Stimulated activated naive B cell treated with anti-CD40 and anti-IgM and Interleukin-4, amounts not matched to agents 10 μg/mL and 1 μg/mL and 100 μg/mL, for 72 hours (primary cell): Measurements from ENCODE around the gene CPNE5.
"Not testable (repeated sequence)": the region's sequence is repeated elsewhere in the genome, so short reads cannot be mapped to it uniquely, and the experiment has no call there.

Source experiments
- ATAC-seq, 2 donors: fragments of 150-1000 bp; cut with Tn5 transposase; replicated peaks; 2 replicates each; pipeline ENCODE4 v1.10.0; 2021; ENCODE audit warnings: moderate library complexity in 1 of 2
- DNase-seq: peaks from one replicate; pipeline ENCODE4 v3.0.0; 2021
- H3K27ac Mint-ChIP-seq: one replicate; pipeline ENCODE4 v1.8.0; 2022; ENCODE audit warnings: mild to moderate bottlenecking, mixed read lengths
- H3K27me3 Mint-ChIP-seq, 2 donors: one replicate each; pipeline ENCODE4 v1.8.0; 2022; ENCODE audit warnings: mixed read lengths in 2 of 2
- H3K36me3 Mint-ChIP-seq, 2 donors: one replicate each; pipeline ENCODE4 v1.8.0; 2022; ENCODE audit warnings: mixed read lengths in 2 of 2, mild to moderate bottlenecking in 1 of 2
- H3K4me1 Mint-ChIP-seq, 2 donors: one replicate each; pipeline ENCODE4 v1.8.0; 2022; ENCODE audit warnings: mixed read lengths in 2 of 2, mild to moderate bottlenecking in 1 of 2
- H3K4me3 Mint-ChIP-seq, 2 donors: one replicate each; pipeline ENCODE4 v1.8.0; 2022; ENCODE audit warnings: mild to moderate bottlenecking in 2 of 2, mixed read lengths in 2 of 2, moderate library complexity in 1 of 2
- H3K9me3 Mint-ChIP-seq, 2 donors: one replicate each; pipeline ENCODE4 v1.8.0; 2022; ENCODE audit warnings: mixed read lengths in 2 of 2, mild to moderate bottlenecking in 1 of 2

Gene CPNE5

DNA sequence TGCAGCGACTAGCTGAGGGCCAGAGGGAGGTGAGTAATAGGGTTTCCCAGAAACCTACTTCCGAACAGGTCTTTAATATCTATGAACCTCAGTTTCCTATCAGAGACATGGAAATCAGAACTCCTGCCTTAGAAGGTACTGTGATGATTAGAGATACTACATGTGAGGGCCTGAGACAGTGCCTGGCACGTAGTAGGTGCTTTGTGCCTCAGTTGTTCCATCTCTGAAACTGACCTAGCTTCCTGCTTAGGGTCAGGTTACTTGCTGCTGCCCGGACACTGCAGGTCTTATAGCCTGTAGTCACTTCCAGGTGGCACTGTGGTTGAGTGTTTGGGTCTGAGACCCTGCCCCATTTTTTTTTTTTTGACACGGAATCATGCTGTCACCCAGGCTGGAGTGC is 120.7 kb downstream of the CPNE5 start:
- Mint-ChIP-seq H3K4me3 (no peak overlapping the region), H3K36me3 (no peaks in the 10 kb centered on the region), H3K4me1 (peaks cover 19 to 21% of the 10 kb centered on the region in 2 donors), H3K9me3 (no peaks in the 10 kb centered on the region), H3K27me3 (no peaks in the 10 kb centered on the region), H3K27ac (no peak overlapping the region)
- DNase-seq (no peak), ATAC-seq (no peak)

DNA sequence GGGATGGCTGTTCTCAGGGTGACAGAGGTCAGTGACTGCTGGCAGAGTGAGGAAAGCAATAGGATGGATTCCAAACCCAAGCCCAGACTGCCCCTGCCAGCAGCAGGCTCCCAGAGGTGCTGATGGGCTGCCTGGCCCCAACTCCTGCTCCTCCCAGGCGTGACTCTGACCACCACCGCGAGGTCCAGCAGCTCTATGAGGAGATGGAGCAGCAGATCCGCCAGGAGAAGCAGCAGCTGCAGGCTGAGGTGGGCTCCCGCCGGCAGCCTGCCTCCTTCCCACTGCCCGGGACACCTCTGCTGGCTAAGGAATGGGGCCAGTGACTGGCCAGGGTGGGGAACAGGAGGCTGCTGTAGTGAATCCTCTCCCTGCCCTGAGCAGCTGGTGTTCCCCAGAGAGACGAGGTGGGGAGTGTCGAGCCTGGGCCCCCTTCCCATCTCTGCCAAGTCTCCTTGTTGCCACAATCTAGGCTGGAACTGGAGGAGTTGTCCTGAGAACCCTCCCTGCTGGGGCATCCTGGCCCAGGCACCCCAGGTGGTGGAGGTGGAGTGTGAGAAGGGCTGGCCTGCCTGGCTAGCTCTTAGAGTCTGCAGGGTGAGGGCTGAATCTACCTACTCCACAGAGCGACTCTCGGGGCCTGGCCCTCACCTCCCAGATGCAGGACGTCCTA is 121.2 kb downstream of the CPNE5 start:
- no peak for ATAC-seq
- no peak overlapping the region for H3K4me3 Mint-ChIP-seq
- peaks cover 21 to 22% of the 10 kb centered on the region in 2 donors for H3K4me1 Mint-ChIP-seq
- no peaks in the 10 kb centered on the region for H3K9me3 Mint-ChIP-seq
- no peaks in the 10 kb centered on the region for H3K36me3 Mint-ChIP-seq
- peak overlapping the region; percentile 9 for H3K27ac Mint-ChIP-seq
- DNase-seq = no peak
- no peaks in the 10 kb centered on the region for H3K27me3 Mint-ChIP-seq

DNA sequence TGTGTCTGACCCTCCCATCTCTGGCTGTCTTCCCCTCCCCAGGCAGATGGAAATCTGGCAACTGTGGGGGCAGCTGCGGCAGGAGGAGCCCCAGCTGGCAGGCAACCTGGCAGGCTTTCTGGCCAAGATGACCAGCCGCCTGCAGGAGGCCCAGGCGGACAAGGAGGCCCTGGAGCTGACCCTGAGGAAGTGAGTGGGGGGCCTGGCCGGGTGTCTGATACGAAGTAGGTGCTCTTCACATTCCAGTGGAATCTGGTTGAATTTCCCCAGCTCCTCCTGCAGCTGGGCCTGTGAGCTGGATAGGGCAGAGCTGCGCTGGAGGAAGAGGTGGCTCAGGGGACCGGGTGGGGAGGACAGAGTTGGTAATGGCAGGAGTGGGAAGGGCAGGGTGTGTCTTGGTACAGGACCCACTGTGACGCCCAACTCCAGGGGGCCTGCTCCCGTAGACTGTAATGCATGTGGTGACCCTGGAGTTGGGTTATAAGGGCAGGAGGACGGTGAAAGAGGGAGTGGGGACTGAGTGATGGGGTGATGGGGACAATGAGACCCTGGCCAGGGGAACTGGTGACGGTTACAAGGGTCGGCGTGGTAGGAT is 121.9 kb downstream of the CPNE5 start:
- no peaks in the 10 kb centered on the region for H3K9me3 Mint-ChIP-seq
- H3K27me3 Mint-ChIP-seq = no peaks in the 10 kb centered on the region
- no peak overlapping the region for H3K4me3 Mint-ChIP-seq
- no peak overlapping the region for H3K27ac Mint-ChIP-seq
- H3K4me1 Mint-ChIP-seq = peaks cover 17 to 22% of the 10 kb centered on the region in 2 donors
- ATAC-seq = no peak
- DNase-seq = no peak
- H3K36me3 Mint-ChIP-seq = no peaks in the 10 kb centered on the region

DNA sequence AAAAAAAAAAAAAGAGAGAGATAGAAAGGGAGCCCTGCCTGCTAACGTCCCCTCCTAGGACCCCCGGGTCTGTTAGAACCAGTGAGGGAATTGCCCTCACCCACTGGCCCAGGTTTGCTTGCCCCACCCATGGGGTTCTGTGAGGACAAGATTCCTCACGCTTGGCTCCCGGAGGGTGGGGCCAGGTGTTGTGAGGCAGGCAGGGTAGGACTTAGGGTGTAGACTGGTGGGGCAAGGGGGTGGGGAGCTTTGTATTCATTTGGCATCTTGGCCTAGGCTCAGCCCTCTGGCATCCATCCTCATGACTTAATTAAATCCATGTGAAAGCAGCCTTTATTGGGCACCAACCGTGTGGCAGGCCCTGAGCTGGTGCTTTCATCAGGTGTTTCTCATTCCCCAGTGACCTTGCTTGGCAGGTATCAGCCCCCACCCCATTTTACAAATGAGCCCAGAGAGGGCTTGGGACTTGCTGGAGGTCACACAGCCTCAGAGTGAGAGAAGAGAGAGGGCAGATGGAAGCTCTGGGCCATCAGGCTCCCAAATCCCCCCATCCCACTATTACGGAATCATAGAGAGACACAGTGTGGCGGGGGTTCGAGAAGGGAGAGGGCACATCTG is 122.7 kb downstream of the CPNE5 start:
- Mint-ChIP-seq H3K4me3 (no peak overlapping the region), H3K27me3 (no peaks in the 10 kb centered on the region), H3K27ac (no peak overlapping the region), H3K36me3 (no peaks in the 10 kb centered on the region), H3K4me1 (peaks cover 15 to 21% of the 10 kb centered on the region in 2 donors), H3K9me3 (no peaks in the 10 kb centered on the region)
- DNase-seq (no peak), ATAC-seq (no peak)

DNA sequence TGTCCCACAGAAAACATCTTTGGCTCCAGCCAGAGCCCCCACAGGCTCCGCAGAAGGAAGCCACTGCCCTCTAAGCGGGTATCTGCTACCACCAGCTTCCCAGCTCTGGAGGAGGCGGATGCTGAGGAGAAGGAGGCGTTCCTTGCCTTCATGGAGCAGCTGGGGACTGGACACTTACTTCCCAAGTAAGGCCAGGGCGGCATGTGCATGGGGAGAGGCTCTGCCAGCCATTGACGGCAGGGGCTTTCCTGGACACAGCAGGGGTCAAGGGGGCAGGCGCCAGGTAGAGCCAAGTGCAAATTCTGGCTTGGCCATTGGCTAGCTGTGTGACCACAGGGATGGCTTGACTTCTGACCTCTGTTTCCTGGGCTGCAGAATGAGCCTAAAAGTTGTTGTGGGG is 123.8 kb downstream of the CPNE5 start:
- H3K9me3 Mint-ChIP-seq = no peaks in the 10 kb centered on the region
- no peaks in the 10 kb centered on the region for H3K36me3 Mint-ChIP-seq
- H3K27me3 Mint-ChIP-seq = no peaks in the 10 kb centered on the region
- H3K27ac Mint-ChIP-seq = no peak overlapping the region
- H3K4me3 Mint-ChIP-seq = no peak overlapping the region
- no peak for ATAC-seq
- peaks cover 9 to 17% of the 10 kb centered on the region in 2 donors for H3K4me1 Mint-ChIP-seq
- DNase-seq = no peak

DNA sequence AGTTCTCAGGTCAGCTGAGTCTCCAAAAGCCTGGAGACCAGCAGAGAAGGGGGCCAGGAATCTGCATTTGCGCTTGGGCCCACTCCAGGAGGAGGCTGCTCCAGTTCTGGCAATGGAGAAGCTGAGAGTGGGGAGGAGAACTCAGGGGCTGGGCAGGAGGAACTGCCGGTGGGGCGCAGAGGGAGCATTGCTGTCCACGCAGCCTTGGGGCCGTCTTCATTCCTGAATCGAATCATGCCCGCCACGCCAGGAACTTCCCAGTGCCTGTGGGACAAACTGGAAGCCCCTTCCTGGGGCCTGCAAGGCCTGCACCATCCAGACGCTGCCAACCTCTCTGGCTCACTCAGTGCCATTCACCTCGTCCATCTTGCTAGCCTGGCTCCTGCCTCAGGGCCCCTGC is 124.7 kb downstream of the CPNE5 start:
- Mint-ChIP-seq H3K9me3 (no peaks in the 10 kb centered on the region), H3K36me3 (no peaks in the 10 kb centered on the region)

DNA sequence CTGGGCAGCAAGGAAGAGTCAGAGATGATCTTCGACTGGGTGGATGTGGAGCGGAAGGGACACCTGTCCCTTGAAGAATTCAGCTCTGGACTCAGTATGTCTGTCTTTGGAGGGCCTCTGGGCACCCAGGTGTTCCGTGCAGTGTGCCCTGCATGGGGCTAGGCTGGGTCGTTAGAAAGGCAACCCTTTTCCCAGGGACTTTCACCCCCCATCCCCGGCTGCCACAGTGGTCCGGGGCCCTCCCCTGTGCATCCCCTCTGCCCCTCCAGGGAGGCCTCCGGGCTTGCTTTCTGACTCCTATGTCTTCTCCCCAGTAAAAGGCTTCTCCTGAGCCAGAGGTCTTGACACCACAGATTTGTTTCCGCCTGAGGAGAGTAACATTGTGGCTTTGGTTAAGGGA is 125.4 kb downstream of the CPNE5 start:
- no peak overlapping the region for H3K4me3 Mint-ChIP-seq
- H3K27ac Mint-ChIP-seq = no peak overlapping the region
- H3K27me3 Mint-ChIP-seq = no peaks in the 10 kb centered on the region

More for the DNA sequence above, 124.7 kb downstream of the CPNE5 start:
- DNase-seq = no peak
- Mint-ChIP-seq H3K4me1 (peaks cover 0 to 15% of the 10 kb centered on the region in 2 donors), H3K27ac (no peak overlapping the region), H3K27me3 (no peaks in the 10 kb centered on the region), H3K4me3 (no peak overlapping the region)
- ATAC-seq = no peak

DNA sequence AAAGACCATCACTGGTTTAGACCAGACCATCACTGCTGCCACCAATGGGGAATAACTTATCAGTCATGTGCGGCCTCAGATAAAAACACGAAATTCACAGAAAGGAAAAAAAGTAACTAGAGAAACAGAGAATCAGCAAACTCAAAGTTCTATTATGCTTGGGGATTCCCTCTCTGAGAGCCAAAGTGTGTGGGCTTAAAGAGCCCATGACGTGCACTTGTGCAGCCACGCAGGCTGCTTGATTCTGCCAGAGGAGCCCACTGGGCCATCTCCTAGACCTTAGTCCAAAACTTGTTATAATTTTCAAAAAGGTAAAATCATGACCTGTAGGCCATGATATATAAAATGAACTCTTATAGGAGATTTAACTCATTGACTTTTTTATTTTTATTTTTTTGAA is 126.4 kb downstream of the CPNE5 start:
- H3K4me1 Mint-ChIP-seq = peaks cover 0 to 9% of the 10 kb centered on the region in 2 donors
- H3K9me3 Mint-ChIP-seq = no peaks in the 10 kb centered on the region
- H3K27me3 Mint-ChIP-seq = no peaks in the 10 kb centered on the region
- H3K27ac Mint-ChIP-seq = no peak overlapping the region
- H3K36me3 Mint-ChIP-seq = no peaks in the 10 kb centered on the region
- no peak for DNase-seq
- ATAC-seq = no peak
- H3K4me3 Mint-ChIP-seq = no peak overlapping the region

More for the DNA sequence above, 125.4 kb downstream of the CPNE5 start:
- DNase-seq = no peak
- H3K9me3 Mint-ChIP-seq = no peaks in the 10 kb centered on the region
- no peak for ATAC-seq
- peaks cover 0 to 12% of the 10 kb centered on the region in 2 donors for H3K4me1 Mint-ChIP-seq
- no peaks in the 10 kb centered on the region for H3K36me3 Mint-ChIP-seq

DNA sequence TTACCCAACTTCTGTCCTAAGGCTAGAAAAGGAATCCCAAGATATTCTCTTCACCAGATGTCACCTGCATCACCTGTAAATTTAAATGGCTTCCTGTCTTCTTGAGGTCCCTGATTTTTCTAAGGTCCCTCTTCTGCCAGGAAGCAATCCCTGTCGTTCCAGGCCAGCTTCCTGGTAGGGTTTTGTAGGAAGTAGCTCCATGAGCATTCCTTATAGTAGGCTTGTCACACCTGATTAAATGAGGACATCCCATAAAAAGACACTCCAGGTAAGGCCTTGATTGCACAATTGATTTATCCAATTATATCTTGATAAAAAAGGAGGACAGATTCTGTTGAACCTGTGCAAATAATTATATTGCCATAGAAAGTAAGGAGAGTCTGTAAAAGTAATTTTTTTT is 132.9 kb downstream of the CPNE5 start:
- ATAC-seq = no peak

DNA sequence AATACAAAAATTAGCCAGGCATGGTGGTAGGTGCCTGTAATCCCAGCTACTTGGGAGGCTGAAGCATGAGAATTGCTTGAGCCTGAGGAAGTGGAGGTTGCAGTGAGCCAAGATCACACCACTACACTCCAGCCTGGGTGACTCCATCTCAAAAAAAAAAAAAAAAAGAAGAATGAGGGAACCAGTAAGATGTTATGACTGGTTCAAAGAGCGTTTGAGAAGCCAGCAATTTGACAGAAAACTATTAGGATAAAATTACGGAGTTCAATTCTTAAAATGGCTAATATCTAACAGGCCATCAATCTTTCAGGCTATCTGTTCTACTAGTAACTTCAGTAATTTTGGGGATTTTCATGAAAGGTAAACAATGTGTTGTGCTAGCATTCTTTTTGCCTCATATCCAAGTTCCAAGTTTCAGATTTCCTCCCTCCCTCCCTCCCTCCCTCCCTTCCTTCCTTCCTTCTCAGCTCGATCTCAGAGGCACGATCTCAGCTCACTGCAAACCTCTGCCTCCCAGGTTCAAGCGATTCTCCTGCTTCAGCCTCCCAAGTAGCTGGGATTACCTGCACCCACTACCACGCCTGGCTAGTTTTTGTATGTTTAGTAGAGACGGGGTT is 134.2 kb downstream of the CPNE5 start:
- DNase-seq, H3K27me3 Mint-ChIP-seq, H3K27ac Mint-ChIP-seq, H3K4me3 Mint-ChIP-seq, H3K36me3 Mint-ChIP-seq, ATAC-seq, H3K9me3 Mint-ChIP-seq: not testable (repeated sequence)
- H3K4me1 Mint-ChIP-seq = peaks cover 13 to 22% of the 10 kb centered on the region in 2 donors

More for the DNA sequence above, 132.9 kb downstream of the CPNE5 start:
- Mint-ChIP-seq H3K27me3 (no peaks in the 10 kb centered on the region), H3K4me3 (no peak overlapping the region), H3K36me3 (no peaks in the 10 kb centered on the region), H3K9me3 (no peaks in the 10 kb centered on the region), H3K27ac (no peak overlapping the region), H3K4me1 (peaks cover 4 to 12% of the 10 kb centered on the region in 2 donors)
- DNase-seq = no peak

DNA sequence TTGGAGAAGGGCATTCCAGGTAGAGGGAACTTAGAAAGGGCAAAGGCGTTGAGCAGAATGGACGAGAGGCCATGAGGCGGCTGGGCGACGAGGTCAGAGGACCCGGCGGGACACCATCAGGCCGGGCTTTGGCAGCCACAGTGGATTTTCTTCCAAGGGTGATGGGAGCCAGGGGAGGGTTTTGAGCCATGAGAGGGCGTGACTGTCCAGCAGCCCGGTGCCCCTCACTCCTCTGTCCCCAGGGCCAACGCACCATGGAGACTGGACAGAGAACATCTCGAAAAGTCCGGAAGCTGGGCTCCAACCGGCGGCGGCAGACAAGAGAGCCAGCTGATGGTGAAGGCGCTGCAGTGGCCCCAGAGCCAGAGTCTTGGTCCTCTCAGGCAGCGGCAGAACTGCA is 135.3 kb downstream of the CPNE5 start:
- Mint-ChIP-seq H3K4me3 (no peak overlapping the region), H3K27me3 (no peaks in the 10 kb centered on the region), H3K27ac (no peak overlapping the region), H3K9me3 (no peaks in the 10 kb centered on the region), H3K36me3 (no peaks in the 10 kb centered on the region), H3K4me1 (peaks cover 17 to 23% of the 10 kb centered on the region in 2 donors)
- no peak for DNase-seq
- ATAC-seq = no peak

DNA sequence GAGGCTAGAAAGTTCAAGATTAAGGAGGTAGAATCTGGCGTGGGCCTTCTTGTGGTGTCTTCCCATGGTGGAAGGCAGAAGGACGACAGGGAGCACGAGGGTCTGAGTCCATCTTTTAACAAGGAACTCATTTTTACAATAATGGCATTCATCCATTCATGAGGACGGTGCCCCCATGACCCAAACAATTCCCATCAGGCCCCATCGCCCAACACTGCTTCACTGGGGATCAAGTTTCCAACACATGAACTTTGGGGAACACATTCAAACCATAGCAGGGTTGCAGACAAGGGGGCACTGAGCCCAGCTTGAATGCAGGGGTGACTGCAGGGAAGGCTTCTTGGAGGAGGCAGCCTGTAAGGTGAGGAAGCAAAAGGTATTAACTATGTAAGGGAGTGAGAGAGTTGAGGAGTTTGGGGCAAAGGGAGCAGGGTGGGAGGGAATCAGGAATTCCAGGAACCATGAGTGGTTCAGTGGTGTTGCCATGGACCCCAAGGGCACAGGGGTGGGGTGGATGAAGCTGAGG is 136.1 kb downstream of the CPNE5 start:
- H3K36me3 Mint-ChIP-seq = no peaks in the 10 kb centered on the region
- no peak overlapping the region for H3K4me3 Mint-ChIP-seq
- no peaks in the 10 kb centered on the region for H3K27me3 Mint-ChIP-seq
- H3K4me1 Mint-ChIP-seq = peaks cover 23 to 31% of the 10 kb centered on the region in 2 donors
- DNase-seq (no peak), ATAC-seq (no peak)
- no peak overlapping the region for H3K27ac Mint-ChIP-seq
- no peaks in the 10 kb centered on the region for H3K9me3 Mint-ChIP-seq

DNA sequence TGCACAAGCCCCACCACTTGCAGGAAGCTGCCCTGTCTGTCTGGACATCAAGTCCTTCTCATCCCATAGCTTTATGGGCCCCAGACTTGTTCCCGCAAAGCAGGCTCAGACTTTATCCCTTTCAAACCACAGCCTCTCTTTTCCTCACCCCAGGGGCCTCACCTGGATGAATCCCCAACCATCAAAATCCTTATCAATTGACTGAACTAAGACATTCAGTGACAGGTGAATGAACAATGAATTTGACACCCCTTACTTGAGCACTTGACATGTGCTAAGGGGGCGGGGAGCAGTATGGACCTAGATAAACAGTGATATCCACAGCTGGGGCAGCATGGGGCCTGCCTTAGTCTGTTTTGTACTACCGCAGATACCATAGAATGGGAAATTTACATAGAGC is 136.6 kb downstream of the CPNE5 start:
- H3K27me3 Mint-ChIP-seq = no peaks in the 10 kb centered on the region

DNA sequence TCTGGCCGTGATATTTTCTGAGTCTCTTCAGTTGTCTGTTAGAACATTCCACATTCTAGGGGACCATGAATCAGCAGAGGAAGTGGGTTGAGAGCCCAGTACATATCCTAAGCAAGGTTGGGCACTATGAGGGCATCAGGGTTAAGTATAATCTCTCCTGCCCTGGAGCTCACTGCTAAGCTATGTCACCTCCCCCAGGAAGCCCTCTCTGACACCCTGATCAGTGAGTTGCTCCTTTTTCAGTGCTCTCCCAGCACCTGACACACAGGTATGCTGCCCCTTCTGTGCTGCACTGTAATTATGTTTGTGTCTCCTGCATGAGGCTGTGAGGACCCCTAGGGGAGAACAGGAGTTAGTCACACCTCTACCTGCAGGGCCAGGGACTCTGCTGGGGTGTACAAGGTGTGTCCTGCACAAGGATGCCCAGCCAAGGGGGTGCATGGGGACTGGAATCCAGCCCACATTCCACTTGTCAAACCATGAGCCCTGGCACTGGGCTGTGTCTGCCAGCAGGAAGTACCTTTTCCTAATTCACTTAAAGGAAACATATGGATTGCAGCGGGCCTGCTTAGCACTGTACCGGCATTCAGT is 137.7 kb downstream of the CPNE5 start:
- peak; percentile 40 to 50 for ATAC-seq
- Mint-ChIP-seq H3K36me3 (no peaks in the 10 kb centered on the region), H3K27me3 (no peaks in the 10 kb centered on the region), H3K9me3 (peaks cover 0 to 4% of the 10 kb centered on the region in 2 donors), H3K27ac (no peak overlapping the region), H3K4me3 (no peak overlapping the region), H3K4me1 (peaks cover 35 to 38% of the 10 kb centered on the region in 2 donors)
- no peak for DNase-seq

More for the DNA sequence above, 136.6 kb downstream of the CPNE5 start:
- no peak overlapping the region for H3K27ac Mint-ChIP-seq
- H3K4me1 Mint-ChIP-seq = peaks cover 24 to 31% of the 10 kb centered on the region in 2 donors
- DNase-seq (no peak), ATAC-seq (no peak)
- no peak overlapping the region for H3K4me3 Mint-ChIP-seq
- no peaks in the 10 kb centered on the region for H3K36me3 Mint-ChIP-seq
- no peaks in the 10 kb centered on the region for H3K9me3 Mint-ChIP-seq
